HG03520 (cell line): ENCODE results near the gene RANBP17.
A peak's percentile ranks its signal among the peaks of the same experiment; 100 is the strongest.

Experiments
- ATAC-seq: cut with Tn5 transposase; IDR thresholded peaks from one replicate; pipeline ENCODE4 v1.9.1; 2021; ENCODE audit warnings: mild to moderate bottlenecking, moderate library complexity; ENCODE audit not compliant: unreplicated experiment

The RANBP17 gene

DNA sequence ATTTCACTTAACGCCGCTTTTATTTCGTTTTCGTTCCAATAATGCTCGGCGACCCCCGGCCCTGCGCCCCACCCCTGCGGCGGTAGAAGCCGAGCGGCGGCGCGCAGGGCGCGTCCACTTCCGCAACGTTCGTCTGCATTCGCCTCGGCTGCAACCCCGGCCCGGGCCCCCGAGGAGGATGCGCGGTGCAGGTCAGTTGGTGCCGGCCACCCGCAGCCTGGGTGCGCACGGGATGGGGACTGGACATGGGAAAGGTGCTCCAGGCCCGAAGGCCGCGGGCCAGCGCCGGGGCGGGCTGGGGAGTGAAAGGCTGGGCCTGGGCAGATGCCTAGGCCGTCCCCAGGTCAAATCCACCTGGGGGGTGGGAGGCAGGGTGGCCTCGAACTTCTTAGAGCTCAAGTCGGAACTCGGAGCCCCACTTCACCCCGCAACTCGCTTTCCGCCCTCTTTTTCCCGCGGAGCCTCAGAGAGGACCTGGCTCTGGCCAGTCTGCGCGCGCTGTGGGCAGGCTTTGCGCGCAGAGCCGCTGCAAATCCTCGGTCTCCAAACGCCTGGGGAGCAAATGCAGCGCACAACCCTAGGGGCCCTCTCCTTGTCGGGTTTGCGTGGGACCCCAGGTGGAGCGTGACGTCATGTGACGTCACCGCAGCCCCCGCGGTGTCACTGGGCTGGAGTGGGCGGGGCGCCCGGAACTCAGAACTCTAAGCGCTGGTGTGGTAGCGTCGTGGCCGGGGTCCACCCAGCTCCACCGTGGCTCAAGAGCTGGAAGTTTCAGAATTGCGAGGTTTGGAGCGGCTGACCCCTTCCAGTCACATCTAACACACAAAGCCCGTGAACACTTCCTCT lies 450.5 kb downstream of the RANBP17 start:
- ATAC-seq = no peak

DNA sequence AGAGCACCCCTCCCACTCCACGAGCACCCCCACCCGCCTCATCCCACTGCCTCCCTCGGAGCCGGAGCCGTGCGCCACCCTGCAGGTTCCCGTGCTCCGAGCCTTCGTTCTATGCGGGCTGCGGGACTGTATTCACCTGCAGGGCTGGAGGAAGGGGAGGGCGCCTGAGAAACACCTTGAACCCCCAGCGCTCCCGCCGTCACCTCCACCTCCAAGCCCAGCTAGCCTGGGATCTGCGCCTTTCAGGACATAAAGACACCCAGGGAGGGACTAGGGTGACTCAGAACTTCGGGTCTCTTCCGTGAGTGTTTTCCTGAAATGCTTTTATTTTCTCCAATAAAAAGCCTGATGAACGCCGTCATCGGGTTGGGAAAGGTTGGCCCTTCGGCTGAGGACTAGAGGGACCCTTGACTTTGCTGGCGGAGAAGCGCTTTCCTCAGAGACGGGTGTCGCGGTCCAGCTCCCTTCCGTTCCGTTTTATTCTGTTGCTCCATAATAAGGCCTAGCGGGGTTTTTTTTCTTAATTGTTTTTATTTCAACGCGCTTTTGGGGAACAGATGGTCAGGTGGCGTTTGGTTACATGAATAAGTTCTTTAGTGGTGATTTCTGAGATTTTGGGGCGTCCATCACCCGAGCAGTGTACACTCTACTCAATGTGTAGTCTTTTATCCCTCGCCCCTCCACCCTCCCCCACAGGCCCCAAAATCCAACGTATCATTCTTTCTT lies 451.8 kb downstream of the RANBP17 start:
- no peak for ATAC-seq

DNA sequence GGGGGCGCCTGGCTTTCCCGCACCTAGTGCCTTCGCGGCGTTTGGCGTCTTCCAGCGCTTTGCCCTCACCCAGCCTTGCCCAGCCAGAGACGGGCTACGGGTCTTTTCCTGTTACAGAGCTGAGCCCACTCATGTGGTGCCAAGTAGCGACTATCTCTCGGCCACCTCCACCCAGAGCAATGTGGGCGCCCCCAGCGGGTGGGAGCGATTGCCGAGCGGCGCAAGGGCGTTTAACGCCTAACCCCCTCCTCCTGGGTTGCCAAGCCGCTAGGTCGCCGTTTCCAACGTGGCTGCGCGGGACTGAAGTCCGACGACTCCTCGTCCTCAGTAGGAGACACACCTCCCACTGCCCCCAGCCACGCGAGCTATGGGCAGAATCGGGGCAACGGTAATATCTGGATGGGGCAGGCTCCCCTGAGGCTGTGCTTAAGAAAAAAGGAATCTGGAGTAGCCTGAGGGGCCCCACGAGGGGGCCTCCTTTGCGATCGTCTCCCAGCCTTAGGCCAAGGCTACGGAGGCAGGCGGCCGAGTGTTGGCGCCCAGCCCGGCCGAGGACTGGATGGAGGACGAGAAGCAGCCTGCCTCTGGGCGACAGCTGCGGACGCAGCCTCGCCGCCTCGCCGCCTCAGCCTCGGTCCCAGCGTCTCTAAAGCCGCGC lies 453.0 kb downstream of the RANBP17 start:
- ATAC-seq = no peak

DNA sequence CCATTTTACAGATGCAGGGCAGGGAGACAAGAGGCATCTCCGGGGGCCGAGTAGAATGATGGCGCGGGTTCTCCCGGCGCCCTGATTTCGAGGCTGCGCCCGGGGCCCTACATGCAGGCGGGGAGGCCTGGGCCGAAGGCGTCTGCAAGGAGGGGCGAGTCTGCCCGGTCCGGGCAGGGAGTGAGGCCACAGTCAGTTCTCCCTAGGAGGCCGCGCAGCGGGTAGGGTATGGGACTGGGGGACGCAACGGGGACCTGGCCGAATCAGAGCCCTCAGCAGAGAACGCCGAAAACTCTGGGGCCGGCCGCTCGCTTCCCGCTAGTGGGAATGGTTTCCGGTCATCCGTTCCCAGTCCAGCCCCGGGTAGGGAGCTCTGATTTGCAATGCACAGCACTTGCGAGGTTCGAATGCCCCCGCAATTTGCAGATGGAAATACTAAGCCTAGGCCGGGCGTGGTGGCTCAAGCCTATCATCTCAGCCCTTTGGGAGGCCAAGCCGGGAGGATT lies 453.6 kb downstream of the RANBP17 start:
- ATAC-seq = no peak

DNA sequence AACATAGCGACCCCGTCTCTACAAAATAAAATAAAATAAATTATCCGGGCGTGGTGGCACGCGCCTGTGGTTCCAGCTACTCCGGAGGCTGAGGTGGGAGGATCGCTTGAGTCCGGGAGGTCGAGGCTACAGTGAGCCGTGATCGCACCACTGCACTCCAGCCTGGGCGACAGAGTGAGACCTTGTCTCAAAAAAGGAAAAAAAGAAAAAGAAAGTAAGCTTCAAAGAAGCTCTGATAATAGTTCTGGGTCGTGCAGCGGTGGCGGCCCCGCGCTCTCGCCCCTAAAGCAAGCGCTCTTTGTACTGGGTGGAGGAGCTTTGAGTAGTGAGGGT lies 454.1 kb downstream of the RANBP17 start:
- ATAC-seq = no peak

DNA sequence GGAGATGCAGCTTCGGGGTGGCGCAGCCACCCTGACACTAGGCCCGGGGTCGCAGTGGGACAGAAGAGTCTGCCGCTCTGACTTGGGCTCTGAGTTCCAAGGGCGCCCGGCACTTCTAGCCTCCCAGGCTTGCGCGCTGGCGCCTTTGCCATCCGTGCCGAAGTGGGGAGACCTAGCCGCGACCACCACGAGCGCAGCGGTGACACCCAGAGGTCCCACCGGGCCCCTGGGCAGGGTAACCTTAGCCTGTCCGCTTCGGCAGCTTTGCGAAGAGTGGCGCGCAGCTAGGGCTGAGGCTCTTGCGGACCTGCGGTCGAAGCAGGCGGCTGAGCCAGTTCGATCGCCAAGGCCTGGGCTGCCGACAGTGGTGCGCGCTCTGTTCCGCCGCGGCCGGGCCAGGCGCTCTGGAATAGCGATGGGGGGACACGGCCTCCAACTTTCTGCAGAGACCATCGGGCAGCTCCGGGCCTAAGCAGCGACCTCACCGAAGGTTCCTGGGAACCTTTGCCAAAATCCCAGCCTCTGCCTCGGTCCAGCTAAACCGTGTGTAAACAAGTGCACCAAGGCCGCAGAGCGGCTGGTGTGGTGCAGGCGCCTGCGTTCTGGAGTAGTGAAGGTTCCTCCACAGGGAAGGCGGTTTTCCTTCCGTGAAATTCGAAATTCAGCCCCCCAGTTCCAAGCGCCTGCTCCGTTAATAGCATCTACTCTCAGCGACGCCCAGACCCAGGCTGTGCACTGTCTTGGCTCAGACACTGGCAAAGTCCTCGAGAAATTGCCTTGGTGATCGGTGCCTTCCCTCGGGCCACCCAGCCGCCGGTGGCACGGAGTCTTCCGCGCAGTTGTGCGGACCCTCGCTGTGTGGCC lies 454.7 kb downstream of the RANBP17 start:
- ATAC-seq = no peak

DNA sequence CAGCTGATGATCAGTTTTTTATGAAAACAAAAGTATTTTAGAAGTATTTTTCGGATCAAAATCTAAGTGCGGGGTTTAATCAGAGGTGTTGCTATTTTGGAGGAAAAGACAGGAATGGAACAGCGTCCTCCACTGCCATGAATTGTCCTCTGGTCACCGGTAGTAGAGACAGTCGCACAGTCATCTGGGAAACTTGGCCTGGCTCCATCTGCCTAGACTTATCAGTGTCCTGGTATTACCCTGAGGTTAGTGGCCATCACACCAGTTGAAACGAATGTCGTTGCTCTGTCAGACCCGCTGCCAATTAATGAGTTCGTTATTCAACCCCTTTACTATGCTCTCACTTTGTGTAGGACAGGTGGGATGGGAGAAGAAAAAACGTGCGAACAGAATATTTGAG lies 455.4 kb downstream of the RANBP17 start:
- no peak for ATAC-seq

DNA sequence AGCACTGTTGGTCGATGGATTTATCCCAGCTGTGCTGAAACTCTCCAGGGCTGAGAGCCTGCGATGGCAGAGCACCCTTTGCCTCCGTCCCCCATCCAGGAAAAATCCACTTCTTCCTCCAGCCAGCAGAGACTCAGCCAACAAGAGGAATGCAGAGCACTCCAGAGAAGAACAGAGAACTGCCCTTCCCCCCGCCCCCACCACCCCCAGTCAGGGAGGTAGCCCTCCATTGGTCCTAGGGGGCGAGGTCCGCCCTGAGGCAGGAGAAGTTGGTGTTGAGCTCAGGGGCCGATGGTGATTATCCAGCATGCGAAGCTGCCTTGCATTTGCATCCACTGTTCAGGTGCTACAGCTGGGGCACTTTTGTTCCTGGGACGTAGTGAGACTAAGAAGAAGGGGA lies 456.2 kb downstream of the RANBP17 start:
- ATAC-seq = no peak

DNA sequence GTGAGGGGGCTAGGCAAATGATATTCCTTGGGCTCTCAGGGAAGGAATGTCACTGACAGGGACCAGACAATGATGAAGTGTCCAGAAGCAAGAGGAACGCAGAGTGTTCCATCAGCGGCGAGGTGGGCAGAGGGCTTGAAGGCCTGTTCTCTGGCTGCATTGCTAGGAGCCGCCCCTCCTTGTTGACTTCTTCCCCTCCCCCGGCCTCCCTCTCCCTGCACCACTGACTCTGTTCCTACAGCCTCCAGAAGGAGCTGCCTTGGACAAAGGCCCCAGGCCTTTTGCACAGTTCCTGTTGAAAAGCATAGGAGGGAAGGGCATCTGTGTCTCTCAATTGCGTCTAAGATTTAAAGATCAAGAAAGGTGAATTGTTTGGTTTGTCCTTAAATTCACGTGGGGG lies 459.6 kb downstream of the RANBP17 start:
- ATAC-seq = no peak

DNA sequence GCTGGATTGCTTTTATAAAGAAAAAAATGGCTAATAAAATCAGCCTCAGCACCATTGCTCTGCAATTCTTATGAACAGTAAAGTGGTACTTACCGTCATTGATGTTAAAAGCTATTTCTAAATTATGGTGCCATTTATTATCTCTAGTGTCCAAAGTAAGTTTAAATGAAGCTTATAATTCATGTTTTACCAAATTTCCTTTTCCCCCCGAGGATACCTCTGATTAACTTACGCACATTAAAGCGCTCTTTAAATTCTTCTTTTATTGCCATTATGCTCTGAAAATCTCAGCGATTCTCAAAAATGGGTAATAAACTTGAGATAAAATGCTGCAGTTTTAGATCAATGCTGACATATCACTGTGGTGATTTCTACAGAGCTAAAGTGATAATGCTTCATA lies 460.7 kb downstream of the RANBP17 start:
- no peak for ATAC-seq

DNA sequence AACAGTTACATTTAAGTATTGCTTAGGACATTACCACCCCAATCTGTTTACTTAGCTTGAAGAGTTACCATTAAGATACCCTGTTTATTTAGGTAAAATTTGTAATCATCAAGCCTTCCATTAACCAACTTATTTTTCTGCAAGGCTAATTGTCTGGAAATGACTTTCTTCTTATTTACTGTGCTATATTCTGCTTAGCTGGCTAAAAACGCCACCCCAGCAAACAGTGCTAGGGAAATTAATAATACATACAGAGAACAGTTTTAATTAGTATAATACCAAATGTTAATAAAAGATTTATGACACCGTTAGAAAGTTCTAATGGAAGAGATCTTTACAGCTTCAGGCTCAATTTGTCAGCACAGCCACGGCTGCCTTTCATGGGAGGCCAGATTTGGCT lies 461.2 kb downstream of the RANBP17 start:
- no peak for ATAC-seq

DNA sequence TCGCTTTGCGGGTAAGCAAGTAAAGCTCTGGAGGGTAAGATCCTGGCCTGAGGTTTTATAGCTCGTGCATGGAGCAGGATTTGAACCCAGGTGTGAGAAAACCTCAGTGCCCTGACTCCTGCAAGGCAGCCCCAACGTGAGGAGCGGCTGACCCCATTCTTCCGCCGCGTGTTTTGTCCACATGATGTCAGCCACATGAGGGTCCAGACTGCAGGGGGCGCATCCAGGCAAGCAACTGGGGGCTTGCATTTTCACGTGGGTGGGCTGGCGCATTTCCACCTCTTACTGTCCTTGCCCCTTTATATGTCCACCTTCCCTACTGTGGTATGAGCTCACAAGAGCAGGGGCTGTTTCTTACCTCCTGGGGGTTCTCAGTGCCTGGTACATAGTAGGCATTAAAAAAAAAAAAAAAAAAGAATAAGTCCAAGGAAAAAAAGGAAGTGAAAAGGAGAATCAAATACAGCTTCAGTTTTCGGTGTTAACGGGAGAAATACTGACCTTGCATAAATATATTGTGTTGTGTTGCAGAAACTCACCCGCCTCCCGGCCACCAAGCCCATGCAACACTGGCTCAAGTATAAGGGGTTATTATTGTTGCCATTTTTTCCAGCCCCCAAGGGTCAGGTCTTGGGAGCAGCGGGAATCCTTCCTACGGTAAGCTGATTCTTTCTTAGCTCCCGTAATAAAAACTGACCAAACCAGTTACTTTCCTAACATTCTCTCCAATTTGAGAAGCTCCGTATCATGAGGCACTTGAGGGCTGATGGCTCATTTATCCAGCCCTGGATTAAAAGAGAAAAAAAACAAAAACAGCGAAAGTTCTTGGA lies 462.2 kb downstream of the RANBP17 start:
- ATAC-seq = no peak

DNA sequence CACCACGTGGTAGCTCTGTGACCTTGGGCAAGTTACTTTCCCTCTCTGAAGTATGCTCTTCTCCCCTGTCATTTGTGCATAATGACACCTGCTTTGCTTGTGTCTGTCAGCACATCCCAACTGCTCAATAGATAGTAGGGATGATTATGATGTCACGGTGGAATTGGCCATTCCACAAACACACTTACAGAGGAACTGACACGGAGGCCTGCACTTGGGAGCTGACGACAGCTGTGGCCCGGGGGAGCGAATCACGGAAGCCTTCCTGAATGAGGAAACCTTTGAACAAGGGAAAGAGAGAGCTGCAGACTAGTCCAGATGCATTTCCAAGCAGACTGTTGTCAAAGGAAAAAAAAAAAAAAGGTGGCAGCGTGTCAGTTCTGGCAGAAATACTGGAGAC lies 468.2 kb downstream of the RANBP17 start:
- no peak for ATAC-seq

DNA sequence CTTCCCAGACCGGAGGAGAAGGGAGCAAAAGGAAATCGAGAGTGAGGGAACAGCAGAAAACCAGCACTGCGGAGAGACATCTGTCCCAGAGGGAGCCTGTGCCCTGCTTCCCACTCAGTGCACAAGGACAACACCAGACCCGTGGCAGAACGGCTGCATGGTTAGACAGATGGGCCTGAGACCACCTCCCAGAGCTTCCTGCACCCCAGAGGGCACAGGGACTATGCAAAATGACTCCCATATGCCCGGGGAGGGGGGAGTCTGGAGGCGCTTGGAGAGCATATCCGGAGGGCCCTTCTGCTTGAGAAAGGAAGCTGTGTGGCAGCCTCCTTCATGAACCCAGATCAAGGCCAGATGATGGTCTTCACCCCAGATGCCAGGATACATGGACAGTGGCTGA lies 473.8 kb downstream of the RANBP17 start:
- ATAC-seq = no peak

DNA sequence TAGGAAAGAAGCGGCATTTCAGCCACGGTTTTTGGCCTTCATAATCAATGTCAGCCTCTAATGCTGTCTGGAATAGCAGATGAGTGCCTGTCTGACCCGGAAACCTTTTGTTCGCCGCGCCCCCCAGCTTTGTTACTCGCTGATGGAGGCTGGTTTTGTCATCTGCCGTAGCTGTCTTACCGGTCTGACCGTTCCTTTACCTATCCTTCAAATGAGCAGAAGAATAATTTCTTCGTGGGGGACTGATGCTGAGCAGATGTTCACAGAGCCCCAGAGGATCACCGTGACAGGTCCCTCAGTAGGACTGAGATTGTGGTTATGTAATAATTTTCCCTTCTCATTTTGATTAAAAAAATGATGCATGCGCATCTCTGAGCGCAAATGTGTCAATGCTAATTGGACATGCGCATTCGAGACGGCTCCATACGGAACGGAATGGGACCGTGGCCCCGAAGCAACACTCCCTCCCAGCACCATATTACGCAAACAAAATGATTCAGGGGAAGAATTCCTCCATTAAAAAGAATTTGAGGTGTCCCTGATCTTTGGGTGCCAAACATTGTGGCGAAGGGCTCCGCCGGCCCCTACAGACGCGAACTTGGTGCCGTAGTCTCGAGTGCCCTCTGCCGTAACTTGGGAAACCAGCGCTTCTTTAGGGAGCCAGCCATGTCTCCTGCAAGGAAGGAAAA lies 474.8 kb downstream of the RANBP17 start:
- ATAC-seq = no peak

DNA sequence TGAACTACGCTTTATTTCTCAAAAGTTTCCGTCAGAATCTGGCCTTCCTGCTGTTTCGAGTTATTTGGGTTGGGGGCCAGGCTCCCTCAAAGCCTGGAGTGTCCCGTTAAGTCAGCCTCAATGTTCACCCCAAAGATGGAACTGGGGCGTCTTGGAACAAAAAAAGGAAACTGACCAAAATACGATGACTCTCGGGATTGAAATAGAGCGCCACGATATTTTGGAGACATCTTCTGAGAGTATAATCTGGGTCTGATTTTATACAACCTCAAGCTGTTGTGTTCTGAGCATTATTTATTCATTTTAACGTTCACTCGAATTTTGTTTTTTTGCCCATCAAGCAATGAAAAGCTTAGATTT lies 475.4 kb downstream of the RANBP17 start:
- no peak for ATAC-seq

DNA sequence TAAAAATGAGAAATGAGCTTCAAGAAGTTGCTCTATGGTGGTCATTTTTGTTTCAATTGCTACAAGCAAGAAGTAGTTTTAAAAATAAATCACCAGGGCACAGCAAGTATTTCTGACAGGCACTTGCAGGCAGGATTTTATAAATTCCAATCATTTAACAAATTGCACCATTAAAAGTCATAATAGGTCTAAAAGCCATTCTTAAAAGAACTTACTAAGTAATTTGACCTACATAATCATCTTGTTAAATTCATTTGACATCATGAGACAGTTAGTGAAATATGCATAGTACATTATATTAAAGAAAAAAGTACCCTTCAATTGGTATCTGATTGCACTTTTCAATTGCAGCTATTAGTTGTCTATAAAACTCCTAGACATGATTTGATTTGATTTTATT lies 478.2 kb downstream of the RANBP17 start:
- ATAC-seq = no peak

DNA sequence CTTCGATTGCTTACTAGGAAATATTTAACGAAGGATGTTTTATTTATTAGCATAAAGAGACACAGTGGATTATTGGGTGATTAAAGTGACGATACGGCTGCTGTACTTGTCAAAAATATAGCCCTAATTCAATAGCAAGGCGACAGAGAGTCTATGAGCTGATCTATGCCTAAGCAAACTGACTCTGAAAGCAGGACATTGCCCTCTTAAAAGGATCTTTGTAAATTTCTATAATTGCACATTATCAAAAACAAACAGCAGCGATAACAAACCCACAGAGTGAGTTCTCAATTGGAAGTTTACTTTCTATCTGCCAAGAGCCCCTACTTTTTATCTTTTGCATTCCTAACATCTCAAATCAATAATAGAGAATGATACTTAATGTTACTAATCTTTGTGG lies 478.7 kb downstream of the RANBP17 start:
- no peak for ATAC-seq

DNA sequence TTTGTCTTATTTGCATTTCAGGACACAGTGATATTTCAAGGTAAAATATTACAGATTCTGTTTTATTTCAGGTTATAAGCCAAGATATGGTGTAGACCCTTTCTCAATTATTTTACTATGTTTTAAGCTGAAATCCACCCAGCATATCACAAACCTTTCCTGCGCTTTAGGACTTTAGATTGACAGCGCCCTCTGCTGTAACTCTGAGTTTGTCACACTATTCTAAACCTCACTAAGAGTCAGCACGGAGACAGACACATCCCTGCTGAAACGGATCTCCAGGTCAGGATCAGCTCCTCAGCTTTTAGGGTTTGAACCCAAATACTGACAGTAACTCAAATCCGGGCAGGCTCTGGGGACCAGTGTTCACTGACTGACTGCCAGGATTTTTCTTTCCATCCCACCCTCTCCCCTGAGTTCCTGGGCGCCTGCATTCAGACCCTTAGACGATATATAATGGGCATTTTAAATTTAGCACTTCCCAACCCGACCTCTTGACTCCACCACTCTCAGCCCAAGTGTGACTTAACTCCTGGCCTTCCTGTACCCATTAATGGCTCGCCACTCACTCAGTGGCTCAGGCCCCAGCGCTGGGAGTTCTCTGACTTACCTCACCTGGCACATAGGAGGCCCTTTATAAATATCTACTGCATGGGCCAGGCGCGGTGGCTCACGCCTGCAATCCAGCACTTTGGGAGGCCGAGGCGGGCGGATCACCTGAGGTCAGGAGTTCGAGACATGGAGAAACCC lies 480.7 kb downstream of the RANBP17 start:
- peak; percentile 73 for ATAC-seq
